T1000 (cell line): Measurements from ENCODE around the gene VSTM4.

Experiments used
- DNase-seq: peaks from one replicate; lab custom pipeline; 2025; ENCODE audit warnings: mixed read lengths; lab: John Stamatoyannopoulos, UW

Gene VSTM4

GRCh38 chr10:49116509-49117375 lies 1.4 kb upstream of the VSTM4 start:
- no peak for DNase-seq

- no peak for DNase-seq
Observed at GRCh38 chr10:49115796-49116508, 630 bp upstream of the VSTM4 start.

GRCh38 chr10:49114718-49115014 lies 656 bp downstream of the VSTM4 start:
- DNase-seq = no peak

GRCh38 chr10:49113741-49114141 lies 1.6 kb downstream of the VSTM4 start:
- no peak for DNase-seq

- no peak for DNase-seq
Observed at GRCh38 chr10:49112851-49113250, 2.5 kb downstream of the VSTM4 start.

GRCh38 chr10:49112098-49112497 lies 3.2 kb downstream of the VSTM4 start:
- DNase-seq = no peak

GRCh38 chr10:49111320-49111698 lies 4.0 kb downstream of the VSTM4 start:
- no peak for DNase-seq

GRCh38 chr10:49110684-49111319 lies 4.5 kb downstream of the VSTM4 start:
- no peak for DNase-seq

GRCh38 chr10:49109669-49110340 lies 5.5 kb downstream of the VSTM4 start:
- no peak for DNase-seq

- DNase-seq = no peak
Observed at GRCh38 chr10:49108656-49109055, 6.7 kb downstream of the VSTM4 start.

GRCh38 chr10:49107887-49108267 lies 7.4 kb downstream of the VSTM4 start:
- no peak for DNase-seq

- DNase-seq = no peak
Observed at GRCh38 chr10:49107111-49107886, 8.0 kb downstream of the VSTM4 start.

- DNase-seq = no peak
Observed at GRCh38 chr10:49106451-49106850, 8.9 kb downstream of the VSTM4 start.

- DNase-seq = no peak
Observed at GRCh38 chr10:49105076-49105475, 10.2 kb downstream of the VSTM4 start.

- DNase-seq = no peak
Observed at GRCh38 chr10:49104323-49104722, 11.0 kb downstream of the VSTM4 start.

- DNase-seq = no peak
Observed at GRCh38 chr10:49103761-49104160, 11.6 kb downstream of the VSTM4 start.

- DNase-seq = no peak
Observed at GRCh38 chr10:49099046-49099445, 16.3 kb downstream of the VSTM4 start.

- no peak for DNase-seq
Observed at GRCh38 chr10:49096890-49097445, 18.4 kb downstream of the VSTM4 start.

GRCh38 chr10:49094646-49095045 lies 20.7 kb downstream of the VSTM4 start:
- no peak for DNase-seq

- DNase-seq = no peak
Observed at GRCh38 chr10:49093922-49094321, 21.4 kb downstream of the VSTM4 start.

- DNase-seq = no peak
Observed at GRCh38 chr10:49092477-49092876, 22.8 kb downstream of the VSTM4 start.
